Measurements from ENCODE around the gene KAZALD1.

GRCh38 chr10:101114646-101115045 lies 52.9 kb downstream of the KAZALD1 start:
- TF ChIP-seq CTCF (IDR thresholded peaks at IDR 0.05): no peak
- TF ChIP-seq POLR2A (IDR thresholded peaks at IDR 0.05): no peak
